Heart right ventricle (tissue), 16 donors: ENCODE measurements around the gene KLF13. TPM values are rescaled to one million over a fixed set of nuclear protein-coding genes. Genes with fewer than 3 reads are reported as not detected.

Experiments
- ATAC-seq, 8 donors: fragments of 200-7000 bp; cut with Tn5 transposase; one replicate each; pipeline ENCODE4 v1.9.1; 2020; ENCODE audit warnings: mild to moderate bottlenecking in 8 of 8, moderate library complexity in 8 of 8, moderate number of reproducible peaks in 1 of 8
- DNase-seq, 2 donors: peaks; one replicate each; pipeline ENCODE4 v3.0.0-alpha.2; 2020
- H3K27ac ChIP-seq, 10 donors: fragments of 200-600 bp; sonication (generic) in 2 of 10; one replicate each; pipeline versions ENCODE4 v1.5.0 to v1.8.0; 2020 to 2022; ENCODE audit warnings: mild to moderate bottlenecking in 3 of 10
- H3K27me3 ChIP-seq, 7 donors: fragments of 200-600 bp; one replicate each; pipeline ENCODE4 v1.8.0; 2021 to 2022; ENCODE audit warnings: mild to moderate bottlenecking in 2 of 7
- H3K36me3 ChIP-seq, 9 donors: fragments of 200-600 bp; sonication (generic) in 1 of 9; one replicate each; pipeline versions ENCODE4 v1.5.0 to v1.8.0; 2020 to 2022; ENCODE audit warnings: mild to moderate bottlenecking in 2 of 9
- H3K4me1 ChIP-seq, 9 donors: fragments of 200-600 bp; sonication (generic) in 1 of 9; one replicate each; pipeline versions ENCODE4 v1.5.0 to v1.8.0; 2020 to 2022; ENCODE audit warnings: mild to moderate bottlenecking in 4 of 9
- H3K4me3 ChIP-seq, 10 donors: fragments of 200-600 bp; sonication (generic) in 2 of 10; one replicate each; pipeline versions ENCODE4 v1.5.0 to v1.8.0; 2020 to 2022; ENCODE audit warnings: mild to moderate bottlenecking in 7 of 10, moderate library complexity in 2 of 10
- H3K9me3 ChIP-seq, 11 donors: fragments of 200-600 bp in 10 of 11; sonication (generic) in 2 of 11; one replicate each; pipeline versions ENCODE4 v1.5.0 to v1.8.0; 2013 to 2022; ENCODE audit warnings: mild to moderate bottlenecking in 2 of 11, control low read depth in 1 of 11, moderate library complexity in 1 of 11
- CTCF ChIP-seq, 9 donors: fragments of 200-600 bp; sonication (generic) in 2 of 9; IDR thresholded peaks; one replicate each; pipeline versions ENCODE4 v1.5.0 to v1.8.0; 2021 to 2022; ENCODE audit warnings: antibody characterized with exemption in 9 of 9, mild to moderate bottlenecking in 5 of 9, moderate library complexity in 1 of 9
- WGBS, 2 donors: extraction: QIAGEN DNeasy Blood & Tissue Kit; methylation state at CpG; one replicate each; pipeline ENCODE4 v1.1.7; 2013; ENCODE audit warnings: inconsistent platforms in 1 of 2; 5-methylcytosine and 5-hydroxymethylcytosine counted together
- intact Hi-C, 10 donors: fragments of 100-400 bp; cut with DNase I; formaldehyde crosslinking; loops; one replicate each; pipeline versions ENCODE4 v1.11.1 to v1.14.2; 2022
- polyA plus RNA-seq, 2 donors: library from polyadenylated mRNA; stranded (reverse); fragments of 200-250 nt; gene quantifications; one replicate each; pipeline ENCODE4 v1.2.3, GENCODE V29; 2013
- total RNA-seq, 10 donors: library from RNA; stranded (reverse); fragmentation: NEBNext Ultra II Directional in 3 of 10; extraction: Animal tissue kit (Norgen Biotek cat#: 25700) in 3 of 10; gene quantifications; one replicate each; pipeline versions ENCODE4 v1.2.1 to v1.2.4, GENCODE V29; 2021 to 2023
- donor health status: Arrhythmogenic right ventricular cardiomyopathy.
- donor health status: ischemic (EF 13 %, LVEDD 7.1; RV severe dilation, severe dysfunction).
- donor health status: healthy with polysubstance abuse.
- donor health status: DM: no; HTN: yes; CAD: no.
- donor health status: DM: no; HTN: no; CAD: no.
- donor health status: ischemic (EF 25% LVEDD 6.9; RV normal size, moderate dysfunction).
- donor health status: ischemic (EF 25% LVEDD 5.7; RV mildly dilated, moderate dysfunction).
- donor health status: healthy.
- donor health status: DM: yes; HTN: yes; CAD: no.
- donor health status: Ischemic cardiomyopathy.
- donor health status: ischemic (EF 35%, LVEDD 5.7; RV mildly dilated, moderate dysfunction).
- donor health status: nonischemic (EF 11% LVEDD 7.7; RV severe dilation, severe dysfunction).
- donor health status: DM: yes; HTN: yes; CAD: no.
- donor health status: PGD.
- donor health status: ischemic (EF 29% LVEDD 5.4; RV normal size, mild dysfunction).
- donor health status: nonischemic (EF 23%, LVEDD 6.1; RV moderate dilation, normal function).

The KLF13 gene
- total and polyA plus RNA-seq, 12 donors = 28.4 to 101 (median 45.0) TPM

GRCh38 chr15:31327669-31328427 lies 1.2 kb downstream of the KLF13 start:
- Histone ChIP-seq H3K9me3 (no peaks in the 10 kb centered on the region), H3K27ac (peak overlapping the region; percentile 97 to 100 (median 100)), H3K27me3 (no peaks in the 10 kb centered on the region), H3K4me1 (peaks cover 28 to 69% (median 54%) of the 10 kb centered on the region in 9 donors), H3K36me3 (no peaks in the 10 kb centered on the region), H3K4me3 (peak overlapping the region; percentile 56 to 96 (median 88))
- WGBS, 2 donors = 1% methylated on average over 58 to 108 of the region's 108 CpGs
- ATAC-seq (peak in 7 of 8 donors; percentile 2 to 20 (median 7)), DNase-seq (peak; percentile 65 to 78)
- TF ChIP-seq CTCF (IDR thresholded peaks at IDR 0.05) = peak in 2 of 9 donors; percentile 20 to 37
- intact Hi-C loops = loop anchor here (2.0 to 10.0 kb wide), 16 partner anchors 34 to 333 kb away; partner anchors contain the start of gene MTMR10 (in 1 of the 10)

GRCh38 chr15:31328428-31328968 lies 1.9 kb downstream of the KLF13 start:
- no peaks in the 10 kb centered on the region for H3K9me3 ChIP-seq
- DNase-seq (no peak), ATAC-seq (no peak)
- peak overlapping the region; percentile 56 to 96 (median 88) for H3K4me3 ChIP-seq
- no peaks in the 10 kb centered on the region for H3K36me3 ChIP-seq
- no peak for TF ChIP-seq CTCF (IDR thresholded peaks at IDR 0.05)
- 0 to 2% methylated on average over 26 to 35 of the region's 35 CpGs for WGBS, 2 donors
- peak overlapping the region; percentile 97 to 100 (median 100) for H3K27ac ChIP-seq
- intact Hi-C loops = loop anchor here in 9 of 10 donors (2.0 to 10.0 kb wide), 11 partner anchors 34 to 334 kb away; partner anchors contain the start of gene MTMR10 (in 1 of the 9)
- H3K27me3 ChIP-seq = no peaks in the 10 kb centered on the region
- H3K4me1 ChIP-seq = peaks cover 33 to 73% (median 60%) of the 10 kb centered on the region in 9 donors

- Histone ChIP-seq H3K27ac (peak overlapping the region; percentile 97 to 100 (median 100)), H3K9me3 (no peaks in the 10 kb centered on the region), H3K36me3 (no peaks in the 10 kb centered on the region), H3K4me3 (peak overlapping the region; percentile 56 to 96 (median 88)), H3K27me3 (no peaks in the 10 kb centered on the region), H3K4me1 (peaks cover 37 to 73% (median 66%) of the 10 kb centered on the region in 9 donors)
- intact Hi-C loops = loop anchor here in 9 of 10 donors (2.0 to 10.0 kb wide), 11 partner anchors 33 to 334 kb away; partner anchors contain the start of gene MTMR10 (in 1 of the 9)
- no peak for TF ChIP-seq CTCF (IDR thresholded peaks at IDR 0.05)
- 18 to 24% methylated on average over 29 of the region's 29 CpGs for WGBS, 2 donors
- DNase-seq = no peak
- no peak for ATAC-seq
These were observed 2.5 kb downstream of the KLF13 start for GRCh38 chr15:31328969-31329639.

DNA sequence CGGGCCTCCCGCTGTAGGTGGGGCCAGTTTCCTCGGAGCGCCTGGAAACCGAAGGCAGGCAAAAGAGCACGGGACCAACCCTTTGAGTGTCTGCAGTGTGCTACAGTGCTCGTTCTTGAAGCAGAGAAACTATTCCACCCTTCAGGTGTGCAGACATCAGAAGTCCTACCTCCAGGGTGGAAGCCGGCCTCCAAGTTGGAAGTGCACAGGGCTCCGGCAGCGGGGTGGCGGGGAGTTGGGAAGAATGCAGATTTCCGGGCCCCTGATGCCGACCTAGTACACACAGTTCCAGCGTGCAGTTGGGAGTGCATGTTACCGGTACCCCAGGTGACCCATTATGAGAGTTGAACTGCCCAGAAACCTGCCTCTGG lies 3.0 kb downstream of the KLF13 start:
- no peak for DNase-seq
- Histone ChIP-seq H3K4me3 (peak overlapping the region in 9 of 10 donors; percentile 77 to 96 (median 91)), H3K27me3 (no peaks in the 10 kb centered on the region), H3K9me3 (no peaks in the 10 kb centered on the region), H3K36me3 (no peaks in the 10 kb centered on the region), H3K4me1 (peaks cover 40 to 73% (median 68%) of the 10 kb centered on the region in 9 donors), H3K27ac (peak overlapping the region in 8 of 10 donors; percentile 99 to 100 (median 100))
- TF ChIP-seq CTCF (IDR thresholded peaks at IDR 0.05) = no peak
- intact Hi-C loops = loop anchor here in 9 of 10 donors (2.0 to 10.0 kb wide), 12 partner anchors 33 to 335 kb away; partner anchors contain the start of gene MTMR10 (in 1 of the 9)
- ATAC-seq = no peak
- 44 to 50% methylated on average over 15 of the region's 15 CpGs for WGBS, 2 donors
